ENCODE results near the gene CMTM1. TPM values are rescaled to one million over a fixed set of nuclear protein-coding genes. Genes with fewer than 3 reads are reported as not detected.

Gene CMTM1
- total and polyA plus RNA-seq, 2 experiments from 2014 or later = 1.4 to 1.9 TPM

GRCh38 chr16:66525396-66526180 lies 40.7 kb upstream of the CMTM1 start (continued):
- TF ChIP-seq REST (IDR thresholded peaks at IDR 0.05; ENCODE audit: unreplicated experiment) (no peak), POLR2AphosphoS5 (IDR thresholded peaks at IDR 0.05; ENCODE audit: low read depth) (no peak), ZNF331 (CRISPR knock-in tag; IDR thresholded peaks at IDR 0.05; ENCODE audit: low read depth) (no peak)

- H2AFZ ChIP-seq = no peak overlapping the region
- no peak for DNase-seq (ENCODE audit: low spot score)
- H3K4me3 Mint-ChIP-seq = no peak overlapping the region
- TF ChIP-seq ZNF462 (CRISPR knock-in tag; IDR thresholded peaks at IDR 0.05) (no peak), NANOG (IDR thresholded peaks at IDR 0.05; ENCODE audit: borderline replicate concordance) (no peak), ZNF331 (CRISPR knock-in tag; IDR thresholded peaks at IDR 0.05; ENCODE audit: low read depth) (no peak), CREB1 (CRISPR knock-in tag; IDR thresholded peaks at IDR 0.05; ENCODE audit: low read depth) (no peak), EZH2phosphoT487 (IDR thresholded peaks at IDR 0.05; ENCODE audit: unreplicated experiment) (no peak), POLR2AphosphoS5 (IDR thresholded peaks at IDR 0.05; ENCODE audit: low read depth) (no peak), REST (IDR thresholded peaks at IDR 0.05; ENCODE audit: unreplicated experiment) (no peak), ZNF114 (CRISPR knock-in tag; IDR thresholded peaks at IDR 0.05) (no peak), ETS1 (IDR thresholded peaks at IDR 0.05) (no peak)
Measured at GRCh38 chr16:66528294-66528693, 37.9 kb upstream of the CMTM1 start.

More at GRCh38 chr16:66528294-66528693, 37.9 kb upstream of the CMTM1 start:
- no peaks in the 10 kb centered on the region for H3K36me3 ChIP-seq (ENCODE audit: insufficient read depth)
- no peaks in the 10 kb centered on the region for H3K79me2 ChIP-seq (replicated peaks; ENCODE audit: insufficient read depth)
- H3F3A ChIP-seq (replicated peaks; ENCODE audit: low read depth) = no peaks in the 10 kb centered on the region
- H3K4me3 ChIP-seq = no peak overlapping the region
- Mint-ChIP-seq H3K4me1 (no peaks in the 10 kb centered on the region), H3K27ac (no peak overlapping the region), H3K27me3 (ENCODE audit: insufficient read depth, low read depth, poor library complexity) (peaks cover 2% of the 10 kb centered on the region), H3K9me3 (no peaks in the 10 kb centered on the region; the same call in 2 of the 3 replicates), H3K36me3 (ENCODE audit: low read depth) (0 out of 3 replicates have a peak, but pooled peaks cover 3% of the 10 kb centered on the region)
- ATAC-seq = no peak
- no peaks in the 10 kb centered on the region; the same call in 1 of the 2 replicates for H4K20me1 ChIP-seq (replicated peaks; ENCODE audit: insufficient read depth)
- no peak overlapping the region for H3K4me2 ChIP-seq
- no peaks in the 10 kb centered on the region for H3K4me1 ChIP-seq (ENCODE audit: insufficient read depth)
- no peaks in the 10 kb centered on the region for H3K9me2 ChIP-seq (ENCODE audit: insufficient read depth)
- H3K27ac ChIP-seq (ENCODE audit: low read depth) = no peak overlapping the region
- no peaks in the 10 kb centered on the region for H3K27me3 ChIP-seq (ENCODE audit: insufficient read depth)
